ENCODE results near the gene HEATR5A.
A peak's percentile ranks its signal among the peaks of the same experiment; 100 is the strongest.
"Not testable (repeated sequence)": the region's sequence is repeated elsewhere in the genome, so short reads cannot be mapped to it uniquely, and the experiment has no call there.

HEATR5A gene

DNA sequence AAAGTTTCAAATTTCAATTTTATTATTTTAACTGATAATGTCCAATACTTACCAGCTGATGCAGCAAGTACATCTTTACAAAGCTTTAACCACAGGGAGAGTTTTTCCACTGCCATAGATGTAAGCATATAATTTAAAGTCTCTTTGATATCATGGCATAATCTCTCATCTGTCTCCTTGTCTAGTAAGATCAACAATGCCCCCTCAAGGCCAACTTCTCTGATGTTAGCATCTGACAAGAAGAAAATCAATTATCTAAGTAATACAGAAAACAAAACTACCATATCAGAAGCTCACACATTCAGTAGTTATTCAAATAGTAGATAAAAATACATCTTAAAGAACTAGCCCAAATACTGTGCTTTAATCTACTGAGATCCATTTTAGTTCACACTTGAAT is 94.2 kb downstream of the HEATR5A start:
- no peak for DNase-seq

DNA sequence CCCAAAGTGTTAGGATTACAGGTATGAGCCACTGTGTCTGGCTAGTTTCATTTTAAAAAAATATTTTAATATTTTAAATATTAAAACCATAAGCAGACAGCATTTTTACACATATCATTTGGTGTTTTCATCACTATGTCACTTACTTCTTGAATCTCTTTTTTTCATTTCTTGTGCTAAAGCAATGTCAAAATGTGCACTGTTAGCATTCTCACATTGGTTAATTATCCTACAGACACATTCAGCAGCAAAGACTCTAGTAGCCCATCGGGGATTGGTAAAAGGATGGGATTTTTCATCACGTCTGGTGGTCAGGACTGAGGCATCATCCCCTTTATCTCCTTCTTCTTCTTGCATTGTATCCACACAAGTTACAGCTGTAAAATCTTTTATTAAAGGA is 96.9 kb downstream of the HEATR5A start:
- no peak for DNase-seq

DNA sequence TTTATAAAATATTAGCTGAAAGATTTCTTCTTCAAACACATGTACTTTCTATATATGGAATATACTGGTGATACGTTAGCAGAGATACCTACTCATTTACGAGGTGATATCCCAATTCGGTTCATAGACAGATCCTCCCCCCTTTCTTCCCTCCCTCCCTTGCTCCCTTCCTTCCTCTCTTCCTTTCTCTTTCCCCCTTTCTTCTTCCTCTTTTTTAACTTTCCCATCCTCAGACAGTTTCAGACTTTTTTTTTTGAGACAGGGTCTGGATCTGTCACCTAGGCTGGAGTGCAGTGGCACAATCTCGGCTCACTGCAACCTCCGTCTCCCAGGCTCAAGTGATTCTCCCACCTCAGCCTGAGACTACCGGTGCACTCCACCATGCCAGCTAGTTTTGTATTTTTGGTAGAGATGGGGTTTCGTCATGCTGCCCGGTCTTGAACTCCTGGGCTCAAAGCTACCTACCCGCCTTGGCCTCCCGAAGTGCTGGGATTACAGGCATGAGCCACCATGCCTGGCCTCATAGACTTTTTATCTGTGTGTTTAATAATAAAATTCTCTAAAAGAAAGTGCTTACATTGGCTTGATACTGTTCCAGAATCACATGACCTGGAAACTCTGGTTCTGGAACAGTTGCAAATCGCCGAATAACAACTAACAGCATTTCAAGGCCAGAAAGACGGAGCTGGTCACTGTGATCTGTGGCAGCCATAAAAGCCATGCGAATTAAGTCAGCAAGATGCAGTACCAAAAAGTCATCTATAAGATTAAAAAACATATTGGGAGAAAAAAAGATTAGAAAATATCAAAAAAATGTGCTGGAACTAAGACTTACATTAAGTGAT is 99.2 kb downstream of the HEATR5A start:
- no peak for DNase-seq

DNA sequence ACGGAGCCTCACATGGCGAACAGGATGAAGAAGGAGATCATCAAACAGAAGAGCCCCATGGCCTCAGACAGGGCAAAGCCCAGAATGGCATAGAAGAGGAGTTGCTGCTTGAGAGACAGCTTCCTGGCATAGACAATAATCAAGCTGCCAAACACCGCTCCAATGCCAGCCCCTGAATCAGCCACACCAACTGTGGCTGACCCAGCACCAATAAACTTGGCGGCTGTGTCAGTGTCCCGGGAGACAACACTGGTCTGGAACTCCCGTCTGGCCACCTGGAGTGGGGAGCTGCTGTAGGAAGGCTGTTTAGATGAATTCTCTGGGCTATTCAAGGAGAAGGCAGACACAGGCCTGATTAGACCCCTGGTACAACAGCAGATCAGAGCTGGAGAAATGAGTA is 100.1 kb downstream of the HEATR5A start:
- no peak for DNase-seq

DNA sequence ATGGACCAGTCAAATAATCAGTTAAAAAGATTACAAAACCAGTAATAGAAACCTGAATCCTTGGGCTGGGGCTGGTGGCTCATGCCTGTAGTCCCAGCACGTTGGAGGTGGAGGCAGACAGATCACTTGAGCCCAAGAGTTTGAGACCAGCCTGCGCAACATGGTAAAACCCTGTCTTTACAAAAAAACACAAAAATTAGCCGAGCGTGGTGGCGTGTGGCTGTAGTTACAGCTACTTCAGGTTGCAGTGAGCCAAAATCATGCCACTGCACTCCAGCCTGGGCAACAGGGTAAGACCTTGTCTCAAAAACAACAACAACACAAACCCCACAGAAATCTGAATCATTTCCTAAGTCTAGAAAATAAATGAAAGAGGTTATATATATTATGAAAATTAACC is 100.6 kb downstream of the HEATR5A start:
- no peak for DNase-seq

DNA sequence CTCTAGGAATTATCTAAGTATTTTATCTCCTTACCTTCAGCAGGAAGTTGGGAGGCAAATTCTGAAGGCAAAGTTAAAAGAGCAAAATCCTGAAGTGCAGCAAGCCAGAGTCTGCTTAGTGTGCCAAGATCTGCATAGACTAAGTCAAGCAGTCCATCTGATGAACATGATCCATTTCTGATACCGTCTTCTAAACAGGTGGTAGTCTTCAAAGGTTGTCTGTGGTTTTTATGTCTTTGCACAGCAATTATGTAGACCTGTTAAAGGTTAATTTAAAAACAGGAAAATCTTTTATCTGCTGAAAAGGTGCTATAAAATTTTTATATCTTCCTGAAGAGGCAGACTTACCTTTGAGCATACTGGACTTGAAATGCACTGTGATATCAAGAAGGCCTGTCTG is 107.4 kb downstream of the HEATR5A start:
- no peak for DNase-seq

DNA sequence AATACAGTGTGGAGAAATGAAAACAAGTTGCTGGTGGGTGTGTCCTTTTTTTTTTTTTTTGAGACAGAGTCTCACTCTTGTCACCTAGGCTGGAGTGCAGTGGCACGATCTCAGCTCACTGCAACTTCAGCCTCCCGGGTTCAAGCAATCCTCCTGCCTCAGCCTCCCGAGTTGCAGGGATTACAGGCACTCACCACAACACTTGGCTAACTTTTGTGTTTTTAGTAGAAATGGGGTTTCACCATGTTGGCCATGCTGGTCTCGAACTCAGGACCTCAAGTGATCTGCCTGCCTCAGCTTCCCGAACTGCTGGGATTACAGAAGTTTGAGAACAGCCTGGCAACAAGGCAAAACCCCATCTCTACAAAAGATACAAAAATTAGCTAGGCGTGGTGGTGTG is 108.0 kb downstream of the HEATR5A start:
- not testable (repeated sequence) for DNase-seq

DNA sequence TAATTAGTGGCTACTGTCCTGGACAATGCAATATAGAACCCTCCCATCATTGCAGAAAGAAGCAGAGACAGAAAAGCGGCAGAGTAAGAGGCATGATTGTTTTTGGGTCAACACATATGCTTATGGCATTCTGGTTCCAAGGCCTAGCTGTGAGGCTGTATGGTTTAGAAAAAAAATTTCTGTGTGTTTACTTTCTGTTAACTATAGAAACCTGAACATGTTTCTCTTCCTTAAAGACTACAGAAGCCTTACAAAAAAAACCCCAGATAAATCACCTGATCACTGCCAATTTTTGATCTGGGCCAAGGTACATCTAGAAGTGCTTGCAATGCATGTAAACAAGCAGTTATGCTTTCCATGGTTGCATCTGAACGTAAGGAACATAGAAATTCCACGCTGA is 112.7 kb downstream of the HEATR5A start:
- DNase-seq = no peak

DNA sequence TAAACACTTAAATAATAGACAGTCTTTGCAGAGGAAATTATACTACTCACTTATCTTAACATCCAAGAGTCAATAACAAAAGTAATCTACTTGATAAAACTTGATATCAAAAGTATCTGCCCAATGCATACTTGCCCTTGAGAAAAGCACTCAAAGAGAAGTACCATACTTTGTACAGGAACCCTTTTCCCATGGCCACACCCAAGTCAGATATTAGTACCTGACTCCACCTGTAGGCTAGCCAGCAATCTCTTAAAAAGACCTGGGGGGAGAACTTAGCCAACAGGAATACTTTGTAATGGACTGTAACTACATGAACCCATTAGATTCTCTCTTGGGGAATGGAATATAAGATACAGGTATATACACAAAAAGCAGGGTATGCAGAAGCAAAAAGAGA is 113.2 kb downstream of the HEATR5A start:
- no peak for DNase-seq

DNA sequence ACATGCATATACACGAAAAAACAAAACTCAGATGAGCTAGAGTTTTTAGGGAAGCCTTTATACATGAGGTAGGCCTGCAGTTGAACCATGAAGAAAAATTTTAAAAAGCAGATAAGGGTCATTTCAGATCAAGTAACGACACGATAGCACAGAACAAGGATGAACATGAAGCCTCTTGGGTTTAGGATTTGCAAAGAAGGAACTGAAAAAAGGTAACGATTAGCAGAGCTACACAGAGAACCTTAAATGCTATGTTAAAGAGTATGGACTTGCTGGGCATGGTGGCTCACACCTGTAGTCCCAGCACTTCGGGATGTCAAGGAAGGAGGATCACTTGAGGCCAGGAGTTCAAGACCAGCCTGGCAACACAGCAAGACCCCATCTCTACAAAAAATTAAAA is 116.7 kb downstream of the HEATR5A start:
- no peak for DNase-seq

DNA sequence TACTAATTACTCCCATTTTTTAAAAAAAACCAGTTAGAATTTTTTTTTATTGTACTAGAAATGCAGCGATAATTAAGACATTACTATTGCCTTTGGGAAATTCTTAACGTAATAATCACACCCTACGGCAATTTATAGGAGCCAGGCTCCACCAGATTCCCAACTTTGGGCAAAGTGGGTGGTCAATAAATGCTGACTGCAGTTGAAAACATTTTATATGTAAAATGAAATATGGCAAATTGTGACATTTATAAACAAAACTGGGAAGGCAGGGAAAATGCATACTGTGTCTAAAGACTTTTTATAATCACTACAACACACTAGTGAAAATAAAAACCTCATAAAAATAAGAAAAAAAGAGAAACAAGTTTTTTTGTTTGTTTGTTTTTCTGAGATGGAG is 119.5 kb downstream of the HEATR5A start:
- DNase-seq = no peak

DNA sequence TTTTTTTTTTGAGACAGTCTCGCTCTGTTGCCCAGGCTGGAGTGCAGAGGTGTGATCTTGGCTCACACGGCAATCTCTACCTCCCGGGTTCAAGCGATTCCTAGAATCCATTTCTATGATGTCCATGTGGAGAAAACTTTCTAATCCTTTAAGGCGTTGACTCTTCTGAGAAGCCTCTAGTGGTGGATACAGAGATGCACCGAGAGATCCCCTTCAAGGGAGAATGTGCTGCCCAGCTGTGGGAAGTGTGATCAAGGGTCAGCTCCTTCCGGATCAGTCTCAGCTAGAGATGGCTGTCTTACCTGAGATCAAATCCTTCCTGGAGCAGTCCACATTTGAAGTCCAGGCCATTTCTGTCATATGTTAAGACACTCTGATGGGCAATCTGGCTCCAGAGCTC is 120.1 kb downstream of the HEATR5A start:
- no peak for DNase-seq

DNA sequence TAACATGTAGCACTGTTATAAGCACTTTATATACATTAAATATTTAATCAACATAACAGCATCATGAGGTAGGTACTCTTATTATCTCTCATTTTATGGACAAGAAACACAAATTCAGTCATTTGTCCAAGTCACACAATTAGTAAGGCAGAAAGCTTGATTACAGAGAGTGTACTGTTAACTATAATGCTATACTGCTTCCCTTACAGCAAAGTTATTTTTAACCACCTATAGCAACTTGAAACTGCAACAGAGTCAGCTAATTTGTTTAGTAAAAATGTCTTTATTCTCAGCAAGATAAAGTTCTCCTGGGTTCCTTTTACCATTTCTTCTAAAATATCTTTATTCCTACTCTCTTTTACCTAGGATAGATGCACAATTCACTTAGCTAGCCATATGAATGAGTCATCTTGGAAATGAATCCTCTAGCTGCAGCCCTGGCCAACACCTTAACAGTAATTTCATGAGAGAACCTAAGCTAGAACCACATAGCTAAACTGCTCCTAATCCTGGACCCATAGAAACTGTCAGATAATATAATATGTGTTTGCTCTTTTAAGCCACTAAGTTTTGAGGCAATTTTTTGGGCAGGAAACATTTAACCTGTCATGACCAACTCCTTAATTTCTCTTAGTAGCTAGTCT is 122.5 kb downstream of the HEATR5A start:
- DNase-seq = no peak

DNA sequence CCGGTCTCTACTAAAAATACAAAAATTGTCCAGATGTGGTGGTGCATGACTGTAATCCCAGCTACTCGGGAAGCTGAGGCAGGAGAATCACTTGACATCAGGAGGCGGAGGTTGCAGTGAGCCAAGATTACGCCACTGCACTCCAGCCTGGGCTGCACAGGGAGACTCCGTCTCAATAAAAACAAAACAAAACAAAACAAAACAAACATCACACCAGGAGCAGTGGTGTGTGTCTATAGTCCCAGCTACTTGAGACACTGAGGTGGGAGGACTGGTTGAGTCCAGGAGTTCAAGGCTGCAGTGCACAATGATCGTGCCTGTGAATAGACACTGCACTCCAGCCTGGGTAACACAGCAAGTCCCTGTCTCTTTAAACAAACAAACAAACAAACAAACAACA is 123.2 kb downstream of the HEATR5A start:
- DNase-seq = no peak

DNA sequence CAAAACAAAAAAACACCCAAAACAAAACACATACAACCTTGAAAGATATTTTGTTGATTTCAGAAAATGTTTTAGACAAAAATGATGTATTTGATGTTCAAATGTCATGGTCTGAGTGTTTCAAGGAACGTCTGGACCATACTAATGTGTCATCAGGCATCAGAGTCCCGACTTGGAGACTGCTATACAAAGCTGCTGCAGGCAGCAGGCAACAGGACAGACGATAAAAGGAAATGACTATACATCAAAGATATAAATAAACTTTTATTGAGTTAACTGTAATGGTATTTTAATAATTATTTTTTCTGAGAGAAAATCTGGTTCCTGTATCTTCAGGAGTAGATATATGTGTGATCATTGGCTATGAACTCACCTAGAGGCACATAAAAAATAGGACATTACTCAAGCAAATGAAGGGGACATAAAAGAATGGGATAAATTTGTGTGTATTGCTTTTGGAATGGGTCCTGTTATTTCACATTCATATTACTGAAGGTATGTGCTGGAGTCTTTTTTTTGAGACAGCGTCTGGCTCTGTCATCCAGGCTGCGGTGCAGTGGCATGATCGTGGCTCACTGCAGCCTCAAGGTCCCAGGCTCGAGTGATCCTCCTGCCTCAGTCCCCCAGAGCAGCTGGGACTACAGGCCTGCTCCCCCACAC is 125.5 kb downstream of the HEATR5A start:
- DNase-seq = no peak

DNA sequence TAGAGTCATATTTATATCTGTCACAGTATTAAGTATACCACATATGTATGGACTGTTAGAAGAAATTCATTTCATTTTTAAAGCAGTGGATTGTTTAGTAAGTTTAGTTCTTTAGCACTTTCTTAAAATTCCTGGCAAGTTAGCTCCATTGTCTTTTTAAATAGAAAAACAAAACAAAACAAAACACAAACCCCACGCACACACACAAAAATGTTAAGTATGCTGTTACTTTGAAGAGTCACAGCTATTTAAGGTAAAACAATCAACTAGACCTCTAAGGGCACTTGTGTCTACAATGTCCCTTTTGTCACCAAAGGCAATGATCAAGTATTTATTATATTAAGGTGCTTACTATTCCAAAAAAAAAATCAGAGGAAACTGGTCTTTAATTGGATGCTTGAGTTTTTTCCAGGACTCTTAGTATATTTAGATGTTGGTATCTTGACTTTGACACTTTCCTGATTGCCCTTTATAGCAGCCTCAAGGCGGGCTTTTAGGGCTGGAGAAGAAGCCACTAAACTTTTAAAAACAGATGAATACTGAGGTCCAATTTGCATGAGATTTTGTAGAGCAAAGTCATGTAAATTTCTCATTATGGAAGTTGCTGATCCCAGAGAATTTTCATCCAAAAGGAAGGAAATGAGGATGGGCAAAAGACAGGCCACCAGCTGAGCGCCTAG is 127.3 kb downstream of the HEATR5A start:
- DNase-seq = no peak

DNA sequence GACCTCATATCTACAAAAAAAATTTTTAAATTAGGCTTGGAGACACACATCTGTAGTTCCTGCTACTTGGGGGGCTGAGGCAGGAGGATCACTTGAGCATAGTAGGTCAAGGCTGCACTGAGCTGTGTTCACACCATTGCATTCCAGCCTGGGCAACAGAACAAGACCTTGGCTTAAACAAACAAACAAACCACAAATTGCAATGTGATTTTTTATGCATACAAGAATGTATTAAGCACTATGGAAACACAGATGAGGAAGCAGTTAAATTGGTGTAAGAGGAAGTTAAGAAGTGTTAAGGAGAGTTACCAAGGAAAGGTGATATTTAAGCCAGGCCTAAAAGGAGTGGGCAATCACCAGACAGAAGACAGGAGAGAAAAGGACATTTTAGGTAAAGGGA is 129.1 kb downstream of the HEATR5A start:
- no peak for DNase-seq

DNA sequence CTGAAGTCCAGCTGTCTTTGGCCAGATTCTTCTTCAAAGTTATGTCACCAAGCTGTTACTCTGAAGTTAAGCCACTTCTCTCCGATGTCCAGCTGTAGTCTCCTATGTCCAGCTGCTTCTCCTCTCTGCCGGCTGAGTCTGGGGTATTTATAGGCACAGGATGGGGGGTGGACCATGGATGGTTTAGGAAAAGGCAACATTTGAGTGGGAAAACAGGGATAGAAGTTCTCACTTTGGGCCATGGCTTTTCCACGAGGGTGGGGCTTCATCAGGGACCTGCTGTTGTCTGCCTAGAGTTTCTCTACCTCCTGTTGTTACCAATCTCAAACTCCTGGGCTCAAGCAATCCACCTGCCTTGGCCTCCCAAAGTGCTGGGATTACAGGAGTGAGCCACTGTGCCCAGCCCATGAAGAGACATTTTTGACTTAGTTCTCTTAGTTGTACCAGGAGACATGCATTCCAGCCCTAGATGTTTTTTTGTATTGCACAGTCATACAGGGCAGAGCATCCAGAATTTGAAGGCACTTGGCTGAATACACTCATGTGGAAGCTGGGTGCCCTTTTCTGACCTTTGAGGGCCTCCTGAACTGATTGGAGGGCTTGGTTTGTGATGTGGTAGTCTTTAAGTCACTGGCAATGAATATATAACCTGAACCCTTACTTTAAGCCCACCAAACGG is 132.9 kb downstream of the HEATR5A start:
- DNase-seq = no peak

DNA sequence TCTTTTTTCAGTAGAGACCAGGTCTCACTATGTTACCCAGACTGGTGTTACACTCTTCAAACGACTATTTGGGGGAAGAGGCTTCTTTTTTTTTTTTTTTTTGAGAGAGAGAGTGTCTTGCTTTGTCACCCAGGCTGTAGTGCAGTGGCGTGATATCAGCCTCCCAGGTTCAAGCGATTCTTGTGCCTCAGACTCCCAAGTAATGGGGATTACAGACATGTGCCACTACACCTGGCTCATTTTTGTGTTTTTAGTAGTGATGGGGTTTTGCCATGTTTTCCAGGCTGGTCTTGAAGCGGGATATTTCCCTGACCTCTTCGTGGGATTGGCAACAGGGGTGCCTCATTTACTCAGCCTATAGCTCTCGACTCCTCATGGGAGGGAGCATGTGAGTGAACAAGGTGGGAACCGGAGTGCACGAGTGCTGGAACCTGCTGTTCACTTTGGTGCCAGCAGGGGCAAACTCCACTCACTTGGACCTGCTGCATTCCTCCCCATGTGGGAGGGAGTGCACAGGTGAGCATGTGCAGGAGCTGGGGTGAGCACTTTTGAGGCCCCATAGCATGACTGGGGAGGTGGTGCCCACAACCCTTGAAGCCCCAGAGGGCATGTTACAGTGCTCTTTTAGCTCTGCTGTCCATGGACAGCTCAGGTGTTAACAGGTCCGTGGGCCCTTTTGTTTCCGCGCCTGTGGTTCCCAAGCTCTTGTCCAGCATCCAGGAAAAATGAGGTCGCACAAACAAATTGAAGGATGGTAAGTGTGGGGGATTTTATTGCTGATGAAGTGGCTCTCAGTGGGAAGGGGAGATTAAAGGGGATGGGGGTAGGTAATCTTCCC is 133.7 kb downstream of the HEATR5A start:
- DNase-seq = no peak

DNA sequence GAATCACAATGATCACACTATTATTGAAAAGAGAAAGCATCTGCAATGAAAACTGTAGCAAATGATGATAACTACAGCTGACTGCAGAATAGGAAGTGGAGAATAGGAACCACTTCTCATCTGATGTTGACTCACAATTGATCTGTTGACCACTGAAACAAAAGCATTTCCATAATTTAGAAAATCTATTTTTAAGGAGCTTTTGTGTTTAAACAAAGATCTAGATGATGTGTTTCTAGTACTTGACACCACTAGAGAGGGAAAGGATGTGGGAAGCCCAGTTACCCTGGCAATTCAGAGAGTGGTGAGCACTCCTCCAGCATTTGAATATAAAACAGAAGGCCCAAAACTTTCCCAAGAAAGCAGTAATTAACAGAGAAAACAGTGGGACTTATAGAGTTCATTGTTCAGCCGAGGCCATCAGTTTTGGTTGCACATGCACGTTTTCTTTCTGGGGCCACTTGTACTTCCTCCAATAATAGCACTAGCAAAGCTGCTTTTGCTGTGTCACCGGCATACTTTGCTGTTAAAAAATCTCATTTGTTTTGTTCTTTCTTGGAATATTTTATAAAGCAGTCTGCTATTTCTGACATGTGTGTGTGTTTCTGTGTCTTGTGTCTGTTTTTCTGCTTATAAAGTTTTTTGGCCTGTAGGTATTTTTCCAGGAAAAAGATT is 136.6 kb downstream of the HEATR5A start:
- DNase-seq = peak; percentile 78 to 94

DNA sequence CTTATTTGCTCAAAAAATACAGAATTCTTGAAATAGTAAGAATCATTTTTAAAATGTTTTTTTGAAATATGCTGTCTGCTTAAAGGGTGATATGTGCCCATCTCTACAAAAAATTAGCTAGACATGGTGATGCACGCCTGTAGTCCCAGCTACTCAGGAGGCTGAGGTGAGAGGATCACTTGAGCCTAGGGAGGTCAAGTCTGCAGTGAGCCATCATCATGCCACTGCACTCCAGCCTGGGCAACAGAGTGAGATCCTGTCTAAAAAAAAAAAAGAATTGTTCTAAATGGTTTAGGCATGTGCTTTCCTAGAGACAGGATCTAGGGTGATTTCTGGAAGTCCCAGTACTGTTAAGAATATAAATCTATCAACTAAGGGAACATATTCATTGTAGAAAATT is 137.2 kb downstream of the HEATR5A start:
- no peak for DNase-seq

DNA sequence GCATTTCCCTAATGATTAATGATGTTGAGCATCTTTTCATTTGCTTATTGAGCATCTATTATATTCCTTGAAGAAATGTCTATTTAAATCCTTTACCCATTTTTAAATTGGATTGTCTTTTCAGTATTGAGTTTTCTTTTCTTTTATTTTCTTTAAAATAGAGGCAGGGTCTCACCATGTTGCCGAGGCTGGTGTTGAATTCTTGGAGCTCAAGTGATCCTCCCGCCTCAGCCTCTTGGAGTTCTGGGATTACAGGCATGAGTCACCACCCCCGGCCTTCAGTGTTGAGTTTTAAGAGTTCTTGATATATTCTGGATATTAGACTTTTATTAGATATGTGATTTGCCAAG is 139.5 kb downstream of the HEATR5A start:
- DNase-seq = no peak

Measured in inflammatory macrophage treated with lipopolysaccharide for 1 hour (primary cell).